ENCODE results near the gene NELL2. TPM values are rescaled to one million over a fixed set of nuclear protein-coding genes. Genes with fewer than 3 reads are reported as not detected.

The NELL2 gene
- polyA plus RNA-seq, 1 experiment, result 0.43 TPM

- no peak for TF ChIP-seq CTCF (IDR thresholded peaks at IDR 0.05; ENCODE audit: low read depth, low read length)
- no peak for DNase-seq (ENCODE audit: low read depth, low spot score)
- Histone ChIP-seq H3K27me3 (ENCODE audit: control insufficient read depth, insufficient read depth, low read length) (no peaks in the 10 kb centered on the region), H3K9me3 (ENCODE audit: control insufficient read depth, insufficient read depth, low read length) (peaks cover 4% of the 10 kb centered on the region; the same call in 1 of the 2 replicates), H3K27ac (ENCODE audit: low read depth, low read length) (no peak overlapping the region), H3K4me3 (ENCODE audit: low read depth, low read length) (no peak overlapping the region)
- CTCF ChIA-PET, result no interaction called here
- POLR2A ChIA-PET, result no interaction called here
These were observed 368.7 kb downstream of the NELL2 start for GRCh38 chr12:44507461-44507860.

GRCh38 chr12:44504799-44505198 is 371.3 kb downstream of the NELL2 start:
- POLR2A ChIA-PET, result no interaction called here
- no peak for TF ChIP-seq CTCF (IDR thresholded peaks at IDR 0.05; ENCODE audit: low read depth, low read length)
- CTCF ChIA-PET, result no interaction called here

GRCh38 chr12:44503329-44503728 is 372.8 kb downstream of the NELL2 start:
- no peak for TF ChIP-seq CTCF (IDR thresholded peaks at IDR 0.05; ENCODE audit: low read depth, low read length)
- H3K9me3 ChIP-seq (ENCODE audit: control insufficient read depth, insufficient read depth, low read length), result peaks cover 10% of the 10 kb centered on the region; the same call in 1 of the 2 replicates
- POLR2A ChIA-PET, result no interaction called here
- H3K27ac ChIP-seq (ENCODE audit: low read depth, low read length), result no peak overlapping the region
- no peak for DNase-seq (ENCODE audit: low read depth, low spot score)
- H3K27me3 ChIP-seq (ENCODE audit: control insufficient read depth, insufficient read depth, low read length), result no peaks in the 10 kb centered on the region
- H3K4me3 ChIP-seq (ENCODE audit: low read depth, low read length), result no peak overlapping the region
- CTCF ChIA-PET, result no interaction called here

More at GRCh38 chr12:44504799-44505198, 371.3 kb downstream of the NELL2 start:
- Histone ChIP-seq H3K27me3 (ENCODE audit: control insufficient read depth, insufficient read depth, low read length) (no peaks in the 10 kb centered on the region), H3K9me3 (ENCODE audit: control insufficient read depth, insufficient read depth, low read length) (peaks cover 10% of the 10 kb centered on the region; the same call in 1 of the 2 replicates), H3K27ac (ENCODE audit: low read depth, low read length) (no peak overlapping the region), H3K4me3 (ENCODE audit: low read depth, low read length) (no peak overlapping the region)
- DNase-seq (ENCODE audit: low read depth, low spot score), result no peak

GRCh38 chr12:44502681-44503080 is 373.4 kb downstream of the NELL2 start:
- H3K4me3 ChIP-seq (ENCODE audit: low read depth, low read length), result no peak overlapping the region
- no peak for TF ChIP-seq CTCF (IDR thresholded peaks at IDR 0.05; ENCODE audit: low read depth, low read length)
- no peak for DNase-seq (ENCODE audit: low read depth, low spot score)
- ChIA-PET CTCF (no interaction called here), POLR2A (no interaction called here)
- H3K27me3 ChIP-seq (ENCODE audit: control insufficient read depth, insufficient read depth, low read length), result no peaks in the 10 kb centered on the region
- peaks cover 10% of the 10 kb centered on the region; the same call in 1 of the 2 replicates for H3K9me3 ChIP-seq (ENCODE audit: control insufficient read depth, insufficient read depth, low read length)
- H3K27ac ChIP-seq (ENCODE audit: low read depth, low read length), result no peak overlapping the region

GRCh38 chr12:44500423-44500822 is 375.7 kb downstream of the NELL2 start:
- no peak for DNase-seq (ENCODE audit: low read depth, low spot score)

More at GRCh38 chr12:44500423-44500822, 375.7 kb downstream of the NELL2 start:
- POLR2A ChIA-PET, result no interaction called here
- Histone ChIP-seq H3K9me3 (ENCODE audit: control insufficient read depth, insufficient read depth, low read length) (peaks cover 10% of the 10 kb centered on the region; the same call in 1 of the 2 replicates), H3K27me3 (ENCODE audit: control insufficient read depth, insufficient read depth, low read length) (no peaks in the 10 kb centered on the region), H3K4me3 (ENCODE audit: low read depth, low read length) (no peak overlapping the region), H3K27ac (ENCODE audit: low read depth, low read length) (no peak overlapping the region)
- no peak for TF ChIP-seq CTCF (IDR thresholded peaks at IDR 0.05; ENCODE audit: low read depth, low read length)
- CTCF ChIA-PET, result no interaction called here
